ENCODE results near the gene KIF1B.

Gene KIF1B

DNA sequence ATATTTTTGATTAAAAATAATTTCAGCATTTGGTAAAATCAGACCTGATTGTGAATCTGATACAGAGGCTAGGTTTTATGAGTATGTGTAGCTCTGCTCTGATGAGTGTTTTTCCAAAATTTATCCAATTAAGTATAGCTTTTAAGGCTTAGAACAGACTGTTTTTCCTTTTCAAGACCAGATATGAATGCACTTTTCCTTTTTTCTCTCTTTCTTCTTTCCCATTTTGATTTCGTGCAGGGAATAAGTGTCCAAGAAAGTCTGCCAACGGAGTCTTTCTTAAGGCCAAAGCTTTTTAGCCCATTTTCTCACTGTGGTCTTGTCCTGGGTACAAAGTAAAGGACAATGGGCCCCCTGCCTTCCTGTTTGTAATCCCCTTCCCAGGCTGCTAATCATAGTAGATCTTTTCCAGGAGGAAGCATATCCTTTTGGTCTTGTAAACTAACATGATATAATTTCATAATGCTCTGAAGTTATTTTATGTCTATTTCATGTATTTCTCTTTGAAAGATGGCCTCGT, 2.9 kb downstream of the KIF1B start:
- Histone ChIP-seq H3K9me3 (ENCODE audit: control insufficient read depth, insufficient read depth, low read depth, low read length) (no peaks in the 10 kb centered on the region), H3K27ac (ENCODE audit: extremely low read depth, low read depth, low read length) (no peak overlapping the region), H3K4me1 (ENCODE audit: control insufficient read depth, insufficient read depth, low read length) (peaks cover 22% of the 10 kb centered on the region), H3K36me3 (ENCODE audit: control insufficient read depth in 2 of 2, insufficient read depth in 1 of 2, low read length in 2 of 2) (no peaks in the 10 kb centered on the region; a peak in 1 of 3 replicates), H3K4me3 (ENCODE audit: low read depth, low read length) (no peak overlapping the region)
- TF ChIP-seq, protein P1, sequence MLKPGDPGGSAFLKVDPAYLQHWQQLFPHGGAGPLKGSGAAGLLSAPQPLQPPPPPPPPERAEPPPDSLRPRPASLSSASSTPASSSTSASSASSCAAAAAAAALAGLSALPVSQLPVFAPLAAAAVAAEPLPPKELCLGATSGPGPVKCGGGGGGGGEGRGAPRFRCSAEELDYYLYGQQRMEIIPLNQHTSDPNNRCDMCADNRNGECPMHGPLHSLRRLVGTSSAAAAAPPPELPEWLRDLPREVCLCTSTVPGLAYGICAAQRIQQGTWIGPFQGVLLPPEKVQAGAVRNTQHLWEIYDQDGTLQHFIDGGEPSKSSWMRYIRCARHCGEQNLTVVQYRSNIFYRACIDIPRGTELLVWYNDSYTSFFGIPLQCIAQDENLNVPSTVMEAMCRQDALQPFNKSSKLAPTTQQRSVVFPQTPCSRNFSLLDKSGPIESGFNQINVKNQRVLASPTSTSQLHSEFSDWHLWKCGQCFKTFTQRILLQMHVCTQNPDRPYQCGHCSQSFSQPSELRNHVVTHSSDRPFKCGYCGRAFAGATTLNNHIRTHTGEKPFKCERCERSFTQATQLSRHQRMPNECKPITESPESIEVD (tag by site-specific recombination; IDR thresholded peaks at IDR 0.05) = peak; percentile 36; the same call in 1 of the 2 replicates
- TF ChIP-seq PRDM1 (tag by site-specific recombination; IDR thresholded peaks at IDR 0.05) = peak; percentile 67
- TF ChIP-seq GLI4 (tag by site-specific recombination; IDR thresholded peaks at IDR 0.05) = no peak
- POLR2A ChIA-PET = interaction anchor here (0.6 kb wide), 1 partner anchor 286 kb away, joined by 4 read pairs; no protein-coding TSS in a partner anchor
- CTCF ChIA-PET = no interaction called here

DNA sequence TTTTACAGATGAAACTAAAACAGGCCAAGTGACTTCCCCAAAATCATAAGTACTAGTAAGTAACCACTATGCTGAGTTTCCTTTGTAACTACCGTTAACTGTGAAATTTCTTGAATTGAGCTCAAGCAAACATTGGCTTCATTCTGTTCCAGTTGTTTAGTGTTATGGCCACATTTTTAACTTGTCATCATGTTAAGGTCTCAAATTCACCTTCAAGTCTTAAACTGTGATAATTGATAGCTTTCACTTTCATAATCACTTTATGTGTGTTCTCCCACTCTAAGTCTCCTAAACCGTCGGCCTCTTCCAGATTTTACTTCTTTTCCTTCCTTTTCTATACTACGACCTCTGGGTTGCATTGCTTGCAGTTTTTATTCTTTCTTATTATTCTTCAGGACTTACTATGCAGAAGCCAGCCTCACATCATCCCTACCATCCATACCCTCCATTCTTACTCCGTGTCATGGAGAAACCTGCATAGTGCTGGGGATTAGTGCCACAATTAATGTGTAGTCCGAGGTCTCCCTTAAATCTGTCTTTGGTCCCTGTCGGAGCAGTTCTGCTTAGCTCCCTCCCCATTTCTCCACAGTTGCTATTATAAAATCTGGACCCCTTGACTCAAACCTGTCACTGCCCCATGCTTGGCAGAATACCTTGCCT, 5.8 kb downstream of the KIF1B start:
- Histone ChIP-seq H3K36me3 (ENCODE audit: control insufficient read depth in 2 of 2, insufficient read depth in 1 of 2, low read length in 2 of 2) (no peaks in the 10 kb centered on the region; a peak in 1 of 3 replicates), H3K9me3 (ENCODE audit: control insufficient read depth, insufficient read depth, low read depth, low read length) (no peaks in the 10 kb centered on the region), H3K4me3 (ENCODE audit: low read depth, low read length) (no peak overlapping the region), H3K27ac (ENCODE audit: extremely low read depth, low read depth, low read length) (peak overlapping the region; percentile 11; the same call in 1 of the 2 replicates), H3K4me1 (ENCODE audit: control insufficient read depth, insufficient read depth, low read length) (peaks cover 22% of the 10 kb centered on the region)
- ChIA-PET POLR2A (no interaction called here), CTCF (interaction anchor here (0.7 to 0.9 kb wide), 2 partner anchors 12 to 452 kb away, joined by 3 to 5 read pairs; no protein-coding TSS in a partner anchor)
- TF ChIP-seq FEZF1 (tag by site-specific recombination; IDR thresholded peaks at IDR 0.05) = 0 out of 2 replicates have a peak, but pooled peaks have one; percentile 1
- TF ChIP-seq ZNF169 (tag by site-specific recombination; IDR thresholded peaks at IDR 0.05) = no peak
- TF ChIP-seq PRDM1 (tag by site-specific recombination; IDR thresholded peaks at IDR 0.05) = peak; percentile 50; the same call in 1 of the 2 replicates
- TF ChIP-seq, protein P1 (tag by site-specific recombination; IDR thresholded peaks at IDR 0.05) = 0 out of 2 replicates have a peak, but pooled peaks have one; percentile 40
- TF ChIP-seq ZNF600 (tag by site-specific recombination; IDR thresholded peaks at IDR 0.05) = peak; percentile 90
- no peak for TF ChIP-seq ZNF529 (tag by site-specific recombination; IDR thresholded peaks at IDR 0.05; ENCODE audit: insufficient replicate concordance)

GRCh38 chr1:10217748-10218441, 7.5 kb downstream of the KIF1B start:
- Histone ChIP-seq H3K9me3 (ENCODE audit: control insufficient read depth, insufficient read depth, low read depth, low read length) (no peaks in the 10 kb centered on the region), H3K27ac (ENCODE audit: extremely low read depth, low read depth, low read length) (0 out of 2 replicates have a peak overlapping the region, but pooled peaks have one; percentile 17), H3K4me3 (ENCODE audit: low read depth, low read length) (no peak overlapping the region), H3K4me1 (ENCODE audit: control insufficient read depth, insufficient read depth, low read length) (peaks cover 17% of the 10 kb centered on the region), H3K36me3 (ENCODE audit: control insufficient read depth in 2 of 2, insufficient read depth in 1 of 2, low read length in 2 of 2) (no peaks in the 10 kb centered on the region; a peak in 1 of 3 replicates)
- POLR2A ChIA-PET = no interaction called here
- CTCF ChIA-PET = interaction anchor here (2.5 kb wide), 1 partner anchor 8 kb away, joined by 17 read pairs; the partner anchor contains the start of gene KIF1B
- peak; percentile 80; the same call in 1 of the 2 replicates for TF ChIP-seq SCRT2 (tag by site-specific recombination; IDR thresholded peaks at IDR 0.05)
- TF ChIP-seq, protein P2, sequence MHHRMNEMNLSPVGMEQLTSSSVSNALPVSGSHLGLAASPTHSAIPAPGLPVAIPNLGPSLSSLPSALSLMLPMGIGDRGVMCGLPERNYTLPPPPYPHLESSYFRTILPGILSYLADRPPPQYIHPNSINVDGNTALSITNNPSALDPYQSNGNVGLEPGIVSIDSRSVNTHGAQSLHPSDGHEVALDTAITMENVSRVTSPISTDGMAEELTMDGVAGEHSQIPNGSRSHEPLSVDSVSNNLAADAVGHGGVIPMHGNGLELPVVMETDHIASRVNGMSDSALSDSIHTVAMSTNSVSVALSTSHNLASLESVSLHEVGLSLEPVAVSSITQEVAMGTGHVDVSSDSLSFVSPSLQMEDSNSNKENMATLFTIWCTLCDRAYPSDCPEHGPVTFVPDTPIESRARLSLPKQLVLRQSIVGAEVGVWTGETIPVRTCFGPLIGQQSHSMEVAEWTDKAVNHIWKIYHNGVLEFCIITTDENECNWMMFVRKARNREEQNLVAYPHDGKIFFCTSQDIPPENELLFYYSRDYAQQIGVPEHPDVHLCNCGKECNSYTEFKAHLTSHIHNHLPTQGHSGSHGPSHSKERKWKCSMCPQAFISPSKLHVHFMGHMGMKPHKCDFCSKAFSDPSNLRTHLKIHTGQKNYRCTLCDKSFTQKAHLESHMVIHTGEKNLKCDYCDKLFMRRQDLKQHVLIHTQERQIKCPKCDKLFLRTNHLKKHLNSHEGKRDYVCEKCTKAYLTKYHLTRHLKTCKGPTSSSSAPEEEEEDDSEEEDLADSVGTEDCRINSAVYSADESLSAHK (tag by site-specific recombination; IDR thresholded peaks at IDR 0.05) = 0 out of 2 replicates have a peak, but pooled peaks have one; percentile 57
- TF ChIP-seq IKZF3 (tag by site-specific recombination; IDR thresholded peaks at IDR 0.05) = peak; percentile 14; the same call in 1 of the 2 replicates
- TF ChIP-seq WT1 (tag by site-specific recombination; IDR thresholded peaks at IDR 0.05) = peak; percentile 29; the same call in 1 of the 2 replicates
- TF ChIP-seq, protein P3, sequence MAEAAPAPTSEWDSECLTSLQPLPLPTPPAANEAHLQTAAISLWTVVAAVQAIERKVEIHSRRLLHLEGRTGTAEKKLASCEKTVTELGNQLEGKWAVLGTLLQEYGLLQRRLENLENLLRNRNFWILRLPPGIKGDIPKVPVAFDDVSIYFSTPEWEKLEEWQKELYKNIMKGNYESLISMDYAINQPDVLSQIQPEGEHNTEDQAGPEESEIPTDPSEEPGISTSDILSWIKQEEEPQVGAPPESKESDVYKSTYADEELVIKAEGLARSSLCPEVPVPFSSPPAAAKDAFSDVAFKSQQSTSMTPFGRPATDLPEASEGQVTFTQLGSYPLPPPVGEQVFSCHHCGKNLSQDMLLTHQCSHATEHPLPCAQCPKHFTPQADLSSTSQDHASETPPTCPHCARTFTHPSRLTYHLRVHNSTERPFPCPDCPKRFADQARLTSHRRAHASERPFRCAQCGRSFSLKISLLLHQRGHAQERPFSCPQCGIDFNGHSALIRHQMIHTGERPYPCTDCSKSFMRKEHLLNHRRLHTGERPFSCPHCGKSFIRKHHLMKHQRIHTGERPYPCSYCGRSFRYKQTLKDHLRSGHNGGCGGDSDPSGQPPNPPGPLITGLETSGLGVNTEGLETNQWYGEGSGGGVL (tag by site-specific recombination; IDR thresholded peaks at IDR 0.05) = no peak
- TF ChIP-seq, protein P4, sequence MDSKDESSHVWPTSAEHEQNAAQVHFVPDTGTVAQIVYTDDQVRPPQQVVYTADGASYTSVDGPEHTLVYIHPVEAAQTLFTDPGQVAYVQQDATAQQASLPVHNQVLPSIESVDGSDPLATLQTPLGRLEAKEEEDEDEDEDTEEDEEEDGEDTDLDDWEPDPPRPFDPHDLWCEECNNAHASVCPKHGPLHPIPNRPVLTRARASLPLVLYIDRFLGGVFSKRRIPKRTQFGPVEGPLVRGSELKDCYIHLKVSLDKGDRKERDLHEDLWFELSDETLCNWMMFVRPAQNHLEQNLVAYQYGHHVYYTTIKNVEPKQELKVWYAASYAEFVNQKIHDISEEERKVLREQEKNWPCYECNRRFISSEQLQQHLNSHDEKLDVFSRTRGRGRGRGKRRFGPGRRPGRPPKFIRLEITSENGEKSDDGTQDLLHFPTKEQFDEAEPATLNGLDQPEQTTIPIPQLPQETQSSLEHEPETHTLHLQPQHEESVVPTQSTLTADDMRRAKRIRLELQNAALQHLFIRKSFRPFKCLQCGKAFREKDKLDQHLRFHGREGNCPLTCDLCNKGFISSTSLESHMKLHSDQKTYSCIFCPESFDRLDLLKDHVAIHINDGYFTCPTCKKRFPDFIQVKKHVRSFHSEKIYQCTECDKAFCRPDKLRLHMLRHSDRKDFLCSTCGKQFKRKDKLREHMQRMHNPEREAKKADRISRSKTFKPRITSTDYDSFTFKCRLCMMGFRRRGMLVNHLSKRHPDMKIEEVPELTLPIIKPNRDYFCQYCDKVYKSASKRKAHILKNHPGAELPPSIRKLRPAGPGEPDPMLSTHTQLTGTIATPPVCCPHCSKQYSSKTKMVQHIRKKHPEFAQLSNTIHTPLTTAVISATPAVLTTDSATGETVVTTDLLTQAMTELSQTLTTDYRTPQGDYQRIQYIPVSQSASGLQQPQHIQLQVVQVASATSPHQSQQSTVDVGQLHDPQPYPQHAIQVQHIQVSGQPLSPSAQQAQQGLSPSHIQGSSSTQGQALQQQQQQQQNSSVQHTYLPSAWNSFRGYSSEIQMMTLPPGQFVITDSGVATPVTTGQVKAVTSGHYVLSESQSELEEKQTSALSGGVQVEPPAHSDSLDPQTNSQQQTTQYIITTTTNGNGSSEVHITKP (tag by site-specific recombination; IDR thresholded peaks at IDR 0.05) = peak; percentile 67
